Memory B cell (primary cell): ENCODE results near the gene MYO5A.
"Not testable (repeated sequence)": the region's sequence is repeated elsewhere in the genome, so short reads cannot be mapped to it uniquely, and the experiment has no call there.

ENCODE experiments used
- ATAC-seq: fragments of 150-1000 bp; cut with Tn5 transposase; 2 replicates; pipeline ENCODE4 v1.10.0; 2021; ENCODE audit warnings: low read depth, mild to moderate bottlenecking, moderate library complexity
- DNase-seq, 2 donors: peaks; one replicate each; pipeline ENCODE4 v3.0.0; 2022; ENCODE audit warnings: low spot score in 2 of 2
- H3K27ac Mint-ChIP-seq: one replicate; pipeline ENCODE4 v1.8.0; 2022; ENCODE audit warnings: mild to moderate bottlenecking, moderate library complexity, mixed read lengths
- H3K27me3 Mint-ChIP-seq: one replicate; pipeline ENCODE4 v1.8.0; 2022; ENCODE audit warnings: mixed read lengths
- H3K36me3 Mint-ChIP-seq: one replicate; pipeline ENCODE4 v1.8.0; 2022; ENCODE audit warnings: mild to moderate bottlenecking, mixed read lengths
- H3K4me1 Mint-ChIP-seq: one replicate; pipeline ENCODE4 v1.8.0; 2022; ENCODE audit warnings: mixed read lengths
- H3K4me3 Mint-ChIP-seq: one replicate; pipeline ENCODE4 v1.8.0; 2022; ENCODE audit warnings: mild to moderate bottlenecking, moderate library complexity, mixed read lengths
- H3K9me3 Mint-ChIP-seq: one replicate; pipeline ENCODE4 v1.8.0; 2022; ENCODE audit warnings: mixed read lengths

MYO5A gene

GRCh38 chr15:52527196-52527910, 1.3 kb downstream of the MYO5A start:
- no peak for ATAC-seq

GRCh38 chr15:52524223-52525136, 4.2 kb downstream of the MYO5A start:
- Mint-ChIP-seq H3K4me1 (peaks cover 39% of the 10 kb centered on the region), H3K9me3 (no peaks in the 10 kb centered on the region), H3K4me3 (no peak overlapping the region), H3K27me3 (no peaks in the 10 kb centered on the region), H3K36me3 (peaks cover 10% of the 10 kb centered on the region), H3K27ac (peak overlapping the region; percentile 64)
- no peak for ATAC-seq
- no peak for DNase-seq

More at GRCh38 chr15:52527196-52527910, 1.3 kb downstream of the MYO5A start:
- Mint-ChIP-seq H3K4me3 (peak overlapping the region; percentile 90), H3K27me3 (no peaks in the 10 kb centered on the region), H3K27ac (peak overlapping the region; percentile 79), H3K36me3 (peaks cover 5% of the 10 kb centered on the region), H3K4me1 (peaks cover 35% of the 10 kb centered on the region), H3K9me3 (no peaks in the 10 kb centered on the region)
- DNase-seq, result no peak

GRCh38 chr15:52523647-52524046, 5.0 kb downstream of the MYO5A start:
- Mint-ChIP-seq H3K4me1 (peaks cover 43% of the 10 kb centered on the region), H3K27me3 (no peaks in the 10 kb centered on the region), H3K36me3 (peaks cover 13% of the 10 kb centered on the region), H3K27ac (peak overlapping the region; percentile 64), H3K9me3 (no peaks in the 10 kb centered on the region), H3K4me3 (no peak overlapping the region)
- no peak for DNase-seq
- no peak for ATAC-seq

- H3K4me1 Mint-ChIP-seq, result peaks cover 43% of the 10 kb centered on the region
- H3K36me3 Mint-ChIP-seq, result peaks cover 13% of the 10 kb centered on the region
- no peak for DNase-seq
- H3K4me3 Mint-ChIP-seq, result no peak overlapping the region
- no peaks in the 10 kb centered on the region for H3K27me3 Mint-ChIP-seq
- H3K27ac Mint-ChIP-seq, result no peak overlapping the region
- no peaks in the 10 kb centered on the region for H3K9me3 Mint-ChIP-seq
- no peak for ATAC-seq
Observed at GRCh38 chr15:52523192-52523591, 5.5 kb downstream of the MYO5A start.

GRCh38 chr15:52521682-52522081, 7.0 kb downstream of the MYO5A start:
- Mint-ChIP-seq H3K9me3 (no peaks in the 10 kb centered on the region), H3K27me3 (no peaks in the 10 kb centered on the region), H3K27ac (peak overlapping the region; percentile 4), H3K4me1 (peaks cover 29% of the 10 kb centered on the region), H3K4me3 (no peak overlapping the region), H3K36me3 (peaks cover 13% of the 10 kb centered on the region)
- ATAC-seq (no peak), DNase-seq (no peak)

- Mint-ChIP-seq H3K4me3 (no peak overlapping the region), H3K4me1 (peaks cover 31% of the 10 kb centered on the region), H3K9me3 (no peaks in the 10 kb centered on the region), H3K27ac (no peak overlapping the region), H3K36me3 (peaks cover 13% of the 10 kb centered on the region), H3K27me3 (no peaks in the 10 kb centered on the region)
- DNase-seq (no peak), ATAC-seq (no peak)
Observed at GRCh38 chr15:52520421-52520820, 8.3 kb downstream of the MYO5A start.

GRCh38 chr15:52518487-52519371, 10.0 kb downstream of the MYO5A start:
- H3K4me1 Mint-ChIP-seq, result peaks cover 24% of the 10 kb centered on the region
- H3K4me3 Mint-ChIP-seq, result no peak overlapping the region
- no peaks in the 10 kb centered on the region for H3K9me3 Mint-ChIP-seq
- H3K27ac Mint-ChIP-seq, result peak overlapping the region; percentile 9
- no peaks in the 10 kb centered on the region for H3K27me3 Mint-ChIP-seq
- DNase-seq (no peak), ATAC-seq (no peak)
- H3K36me3 Mint-ChIP-seq, result peaks cover 13% of the 10 kb centered on the region

GRCh38 chr15:52517014-52517413, 11.7 kb downstream of the MYO5A start:
- Mint-ChIP-seq H3K27ac (no peak overlapping the region), H3K9me3 (no peaks in the 10 kb centered on the region), H3K27me3 (no peaks in the 10 kb centered on the region), H3K4me1 (peaks cover 18% of the 10 kb centered on the region), H3K4me3 (no peak overlapping the region), H3K36me3 (peaks cover 7% of the 10 kb centered on the region)
- DNase-seq (no peak), ATAC-seq (no peak)

- H3K27me3 Mint-ChIP-seq, result no peaks in the 10 kb centered on the region
- no peak overlapping the region for H3K4me3 Mint-ChIP-seq
- peaks cover 4% of the 10 kb centered on the region for H3K36me3 Mint-ChIP-seq
- DNase-seq (no peak), ATAC-seq (no peak)
- H3K9me3 Mint-ChIP-seq, result no peaks in the 10 kb centered on the region
- no peak overlapping the region for H3K27ac Mint-ChIP-seq
- peaks cover 15% of the 10 kb centered on the region for H3K4me1 Mint-ChIP-seq
Observed at GRCh38 chr15:52515343-52515742, 13.3 kb downstream of the MYO5A start.

- ATAC-seq (no peak), DNase-seq (no peak)
- no peak overlapping the region for H3K27ac Mint-ChIP-seq
- peaks cover 16% of the 10 kb centered on the region for H3K4me1 Mint-ChIP-seq
- H3K36me3 Mint-ChIP-seq, result peaks cover 4% of the 10 kb centered on the region
- H3K27me3 Mint-ChIP-seq, result no peaks in the 10 kb centered on the region
- H3K9me3 Mint-ChIP-seq, result no peaks in the 10 kb centered on the region
- H3K4me3 Mint-ChIP-seq, result no peak overlapping the region
Observed at GRCh38 chr15:52514482-52514881, 14.2 kb downstream of the MYO5A start.

- peaks cover 24% of the 10 kb centered on the region for H3K4me1 Mint-ChIP-seq
- not testable (repeated sequence) for H3K27ac Mint-ChIP-seq, DNase-seq, ATAC-seq, H3K27me3 Mint-ChIP-seq, H3K4me3 Mint-ChIP-seq, H3K9me3 Mint-ChIP-seq, H3K36me3 Mint-ChIP-seq
Observed at GRCh38 chr15:52512869-52513268, 15.8 kb downstream of the MYO5A start.

- ATAC-seq (no peak), DNase-seq (no peak)
- H3K27me3 Mint-ChIP-seq, result no peaks in the 10 kb centered on the region
- H3K36me3 Mint-ChIP-seq, result peaks cover 1% of the 10 kb centered on the region
- H3K27ac Mint-ChIP-seq, result no peak overlapping the region
- H3K9me3 Mint-ChIP-seq, result no peaks in the 10 kb centered on the region
- H3K4me1 Mint-ChIP-seq, result peaks cover 31% of the 10 kb centered on the region
- no peak overlapping the region for H3K4me3 Mint-ChIP-seq
Observed at GRCh38 chr15:52511084-52511483, 17.6 kb downstream of the MYO5A start.

- Mint-ChIP-seq H3K9me3 (no peaks in the 10 kb centered on the region), H3K36me3 (peaks cover 1% of the 10 kb centered on the region), H3K27me3 (no peaks in the 10 kb centered on the region), H3K4me1 (peaks cover 34% of the 10 kb centered on the region), H3K4me3 (no peak overlapping the region), H3K27ac (peak overlapping the region; percentile 73)
- DNase-seq, result no peak
- ATAC-seq, result no peak
Observed at GRCh38 chr15:52509500-52510245, 19.0 kb downstream of the MYO5A start.
